Karpas-422 (cell line): ENCODE data around the gene C16orf90. TPM values are rescaled to one million over a fixed set of nuclear protein-coding genes. Genes with fewer than 3 reads are reported as not detected.

Source experiments
- DNase-seq: peaks from one replicate; pipeline ENCODE4 v3.0.0-alpha.2; 2015
- H2AFZ ChIP-seq: fragments of 200-600 bp; sonication (generic); 2 replicates; pipeline ENCODE4 v1.6.1; 2014; ENCODE audit warnings: antibody characterized with exemption, low read length, mixed read lengths
- H3K27ac ChIP-seq: fragments of 200-600 bp; sonication (generic); 2 replicates; pipeline ENCODE4 v1.5.1; 2014; ENCODE audit warnings: mild to moderate bottlenecking, low read length, moderate library complexity
- H3K27me3 ChIP-seq: fragments of 200-600 bp; sonication (generic); 2 replicates; pipeline ENCODE4 v1.6.1; 2014; ENCODE audit warnings: low read length, mixed read lengths
- H3K36me3 ChIP-seq: fragments of 200-600 bp; sonication (generic); 2 replicates; pipeline ENCODE4 v1.6.1; 2014; ENCODE audit warnings: low read length, mixed read lengths; ENCODE audit not compliant: insufficient read depth
- H3K4me1 ChIP-seq: fragments of 200-600 bp; sonication (generic); 2 replicates; pipeline ENCODE4 v1.6.1; 2014; ENCODE audit warnings: mild to moderate bottlenecking, low read length, mixed read lengths
- H3K4me2 ChIP-seq: fragments of 200-600 bp; sonication (generic); 2 replicates; pipeline ENCODE4 v1.6.1; 2014; ENCODE audit warnings: low read length, low read depth, mild to moderate bottlenecking; ENCODE audit not compliant: poor library complexity, severe bottlenecking
- H3K4me3 ChIP-seq: fragments of 200-600 bp; sonication (generic); 2 replicates; pipeline ENCODE4 v1.5.1; 2014; ENCODE audit warnings: mild to moderate bottlenecking, antibody characterized with exemption, low read length, mixed read lengths
- H3K79me2 ChIP-seq: fragments of 200-600 bp; sonication (generic); 2 replicates; pipeline ENCODE4 v1.6.1; 2014; ENCODE audit warnings: mild to moderate bottlenecking, low read length, mixed read lengths
- H3K9ac ChIP-seq: fragments of 200-600 bp; sonication (generic); 2 replicates; pipeline ENCODE4 v1.6.0; 2014; ENCODE audit warnings: low read length
- H3K9me2 ChIP-seq: fragments of 200-600 bp; sonication (generic), shearing (Covaris generic); replicated peaks from 2 replicates; pipeline ENCODE4 v1.6.0; 2014; ENCODE audit warnings: mild to moderate bottlenecking, low read length, moderate library complexity; ENCODE audit not compliant: insufficient read depth
- H3K9me3 ChIP-seq: fragments of 300-700, 200-600 bp; sonication (generic); 2 replicates; pipeline ENCODE4 v1.6.1; 2014; ENCODE audit warnings: low read length, mixed read lengths
- H4K20me1 ChIP-seq: fragments of 200-600 bp; sonication (generic); 2 replicates; pipeline ENCODE4 v1.6.1; 2014; ENCODE audit warnings: mild to moderate bottlenecking, antibody characterized with exemption, low read length, low read depth; ENCODE audit not compliant: insufficient read depth
- total RNA-seq: library from RNA; depleted of rRNA; stranded (reverse); fragments of >200 nt; shearing (Covaris generic); gene quantifications from 2 replicates; pipeline ENCODE4 v1.2.3, GENCODE V29; 2014; ENCODE audit warnings: low replicate concordance

C16orf90 gene
- total RNA-seq, 1 experiment from 2014 or later: not detected

GRCh38 chr16:3494386-3494973 lies 809 bp downstream of the C16orf90 start:
- Histone ChIP-seq H3K9ac (no peak overlapping the region), H2AFZ (no peak overlapping the region)
- no peak for DNase-seq

GRCh38 chr16:3492356-3492755 lies 2.9 kb downstream of the C16orf90 start:
- H3K4me2 ChIP-seq: no peak overlapping the region
- no peaks in the 10 kb centered on the region for H3K79me2 ChIP-seq
- H3K9me3 ChIP-seq: no peaks in the 10 kb centered on the region
- H3K9ac ChIP-seq: no peak overlapping the region
- H3K27me3 ChIP-seq: no peaks in the 10 kb centered on the region
- H3K36me3 ChIP-seq: no peaks in the 10 kb centered on the region
- no peak overlapping the region for H2AFZ ChIP-seq
- no peak overlapping the region for H3K27ac ChIP-seq
- H3K4me3 ChIP-seq: no peak overlapping the region
- H4K20me1 ChIP-seq: 0 out of 2 replicates have a peak, but pooled peaks cover 6% of the 10 kb centered on the region
- DNase-seq: no peak
- H3K9me2 ChIP-seq: no peaks in the 10 kb centered on the region
- H3K4me1 ChIP-seq: no peaks in the 10 kb centered on the region

More at GRCh38 chr16:3494386-3494973, 809 bp downstream of the C16orf90 start:
- no peaks in the 10 kb centered on the region for H3K36me3 ChIP-seq
- H3K9me3 ChIP-seq: no peaks in the 10 kb centered on the region
- H3K4me3 ChIP-seq: no peak overlapping the region
- peaks cover 3% of the 10 kb centered on the region for H3K4me1 ChIP-seq
- no peaks in the 10 kb centered on the region for H3K79me2 ChIP-seq
- 0 out of 2 replicates have a peak, but pooled peaks cover 6% of the 10 kb centered on the region for H4K20me1 ChIP-seq
- no peak overlapping the region for H3K4me2 ChIP-seq
- no peaks in the 10 kb centered on the region for H3K9me2 ChIP-seq
- H3K27me3 ChIP-seq: no peaks in the 10 kb centered on the region
- H3K27ac ChIP-seq: no peak overlapping the region

GRCh38 chr16:3490911-3491629 lies 4.2 kb downstream of the C16orf90 start:
- DNase-seq: peak; percentile 59
- Histone ChIP-seq H2AFZ (no peak overlapping the region), H3K79me2 (no peaks in the 10 kb centered on the region), H3K27me3 (no peaks in the 10 kb centered on the region), H3K4me1 (no peaks in the 10 kb centered on the region), H3K27ac (no peak overlapping the region), H3K36me3 (no peaks in the 10 kb centered on the region), H4K20me1 (0 out of 2 replicates have a peak, but pooled peaks cover 6% of the 10 kb centered on the region), H3K4me3 (no peak overlapping the region), H3K9me2 (no peaks in the 10 kb centered on the region), H3K9me3 (no peaks in the 10 kb centered on the region), H3K4me2 (no peak overlapping the region), H3K9ac (no peak overlapping the region)

GRCh38 chr16:3488801-3489200 lies 6.5 kb downstream of the C16orf90 start:
- Histone ChIP-seq H3K9me2 (no peaks in the 10 kb centered on the region), H3K36me3 (peaks cover 5% of the 10 kb centered on the region), H4K20me1 (0 out of 2 replicates have a peak, but pooled peaks cover 6% of the 10 kb centered on the region), H3K79me2 (no peaks in the 10 kb centered on the region), H3K4me3 (no peak overlapping the region), H3K9ac (no peak overlapping the region), H3K4me2 (no peak overlapping the region), H3K9me3 (no peaks in the 10 kb centered on the region), H2AFZ (no peak overlapping the region), H3K4me1 (no peaks in the 10 kb centered on the region), H3K27ac (no peak overlapping the region), H3K27me3 (no peaks in the 10 kb centered on the region)
- DNase-seq: no peak

DNA sequence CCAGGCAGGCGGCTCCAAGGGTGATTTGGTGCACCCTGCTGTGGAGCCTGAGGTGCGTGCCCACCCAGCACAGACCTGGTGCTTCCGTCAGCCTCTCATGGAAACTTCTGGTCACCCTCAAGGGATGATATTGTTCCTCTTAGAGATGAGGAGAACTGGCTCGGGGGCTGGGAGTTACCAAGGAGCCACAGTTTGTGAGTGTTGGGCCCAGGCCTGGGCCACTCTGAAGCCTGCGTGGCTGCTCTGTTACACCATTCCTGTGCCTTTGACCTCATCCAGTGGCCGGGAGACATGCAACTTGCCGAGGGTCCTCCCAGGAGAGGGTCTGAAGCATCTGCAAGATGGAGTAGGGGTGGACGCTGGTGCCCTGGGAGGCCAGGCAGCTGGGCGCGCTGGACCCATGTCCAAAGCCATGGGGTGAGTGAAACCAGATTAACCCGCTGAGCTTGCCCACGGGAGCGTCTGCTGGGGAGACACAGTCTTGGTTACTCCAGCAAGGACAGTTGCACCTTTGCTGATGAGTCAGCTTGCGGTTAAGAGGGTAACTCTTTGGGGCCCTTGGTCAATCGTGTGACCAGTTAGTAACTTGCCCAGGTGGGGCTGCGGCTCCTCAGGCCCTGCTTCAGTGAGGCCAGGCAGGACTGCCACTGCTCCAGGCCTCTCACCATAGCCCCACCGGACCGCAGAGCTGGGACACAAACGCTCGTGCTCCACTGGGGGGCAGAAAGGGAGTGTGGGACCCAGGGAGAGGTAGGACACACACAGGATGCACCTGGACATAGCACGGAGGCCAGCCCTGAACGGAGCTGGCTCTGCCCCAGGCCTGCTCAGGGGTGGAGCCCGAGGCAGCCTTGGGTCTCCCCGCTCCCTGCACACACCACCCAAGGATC lies 7.5 kb downstream of the C16orf90 start:
- Histone ChIP-seq H3K36me3 (peaks cover 5% of the 10 kb centered on the region), H3K9me2 (no peaks in the 10 kb centered on the region), H3K4me2 (no peak overlapping the region), H2AFZ (no peak overlapping the region), H3K79me2 (no peaks in the 10 kb centered on the region), H3K9me3 (no peaks in the 10 kb centered on the region), H3K27ac (no peak overlapping the region), H3K4me3 (no peak overlapping the region), H4K20me1 (0 out of 2 replicates have a peak, but pooled peaks cover 6% of the 10 kb centered on the region), H3K9ac (no peak overlapping the region), H3K4me1 (no peaks in the 10 kb centered on the region), H3K27me3 (no peaks in the 10 kb centered on the region)
- DNase-seq: no peak

DNA sequence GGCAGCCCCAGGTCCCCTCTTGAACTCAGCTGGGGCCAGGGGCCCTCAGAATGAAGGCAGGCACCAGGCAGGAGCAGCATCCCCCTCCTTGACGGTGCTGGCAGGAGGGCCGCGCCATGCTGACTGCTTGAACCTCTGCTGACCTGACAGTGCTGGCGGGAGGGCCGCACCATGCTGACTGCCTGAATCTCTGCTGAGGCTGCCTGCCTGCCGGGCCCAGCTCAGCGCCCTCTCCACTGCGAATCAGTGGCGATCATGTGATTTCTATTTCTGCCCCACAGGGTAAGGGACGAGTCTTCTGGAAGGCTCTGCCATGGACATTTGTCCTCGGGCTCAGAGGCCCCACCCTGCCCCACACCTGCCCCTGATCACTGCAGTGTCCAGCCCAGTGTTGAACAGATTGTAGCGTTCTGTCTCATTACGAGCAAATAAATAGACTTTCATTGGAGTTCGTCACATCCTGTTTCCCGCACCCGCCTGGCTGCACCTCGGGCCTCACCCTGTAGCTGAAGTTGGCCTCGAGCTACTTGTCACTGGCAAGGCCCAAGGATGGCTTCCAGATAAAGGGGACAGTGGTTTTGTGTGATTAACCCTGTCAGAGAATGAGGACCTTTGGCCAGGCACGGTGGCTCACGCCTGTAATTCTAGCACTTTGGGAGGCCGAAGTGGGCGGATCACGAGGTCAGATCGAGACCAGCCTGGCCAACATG lies 8.6 kb downstream of the C16orf90 start:
- Histone ChIP-seq H3K4me3 (no peak overlapping the region), H2AFZ (no peak overlapping the region), H3K9me3 (no peaks in the 10 kb centered on the region), H3K4me1 (no peaks in the 10 kb centered on the region), H3K79me2 (no peaks in the 10 kb centered on the region), H3K9ac (no peak overlapping the region), H3K27me3 (no peaks in the 10 kb centered on the region), H3K9me2 (no peaks in the 10 kb centered on the region), H3K36me3 (peaks cover 5% of the 10 kb centered on the region), H3K4me2 (no peak overlapping the region), H3K27ac (no peak overlapping the region), H4K20me1 (peaks cover 9% of the 10 kb centered on the region; the same call in 1 of the 2 replicates)
- no peak for DNase-seq

DNA sequence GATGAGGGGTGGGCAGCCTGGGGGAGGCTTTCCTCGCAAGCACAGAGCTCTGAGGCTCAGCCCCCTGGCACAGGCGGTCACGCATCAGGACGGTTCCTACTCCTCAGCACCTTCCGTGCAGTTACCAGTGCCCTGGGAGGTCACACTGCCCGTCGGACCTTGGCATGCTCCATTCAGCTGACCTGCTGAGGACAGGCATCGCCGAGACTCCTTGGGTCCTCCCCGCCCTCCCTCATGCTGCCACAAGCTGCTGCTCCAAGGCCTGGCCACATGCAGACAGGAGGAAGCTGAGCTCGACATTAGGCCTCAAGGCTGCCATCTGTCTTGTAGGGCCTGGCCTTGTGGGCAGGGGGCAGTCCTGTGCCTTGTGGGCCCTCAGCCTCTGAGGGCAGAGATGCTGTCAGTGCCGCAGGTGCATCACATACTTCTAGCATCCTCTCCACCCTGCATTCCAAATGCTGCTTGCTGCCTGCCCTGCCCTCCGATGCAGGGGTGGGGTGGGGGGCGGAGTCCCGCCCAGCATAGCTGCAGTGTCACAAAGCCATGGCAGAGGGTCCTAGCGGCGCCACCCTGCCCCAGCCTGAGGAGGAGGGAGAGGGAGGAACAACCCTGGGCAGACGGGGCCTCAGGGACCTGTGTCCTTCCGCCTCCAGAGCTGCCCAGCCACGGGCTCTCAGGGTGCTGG lies 9.3 kb downstream of the C16orf90 start:
- Histone ChIP-seq H3K9ac (no peak overlapping the region), H3K9me2 (no peaks in the 10 kb centered on the region), H3K36me3 (peaks cover 5% of the 10 kb centered on the region), H3K27ac (no peak overlapping the region), H3K4me2 (no peak overlapping the region), H3K4me1 (no peaks in the 10 kb centered on the region), H3K27me3 (no peaks in the 10 kb centered on the region), H3K4me3 (no peak overlapping the region), H3K79me2 (no peaks in the 10 kb centered on the region), H3K9me3 (no peaks in the 10 kb centered on the region), H2AFZ (no peak overlapping the region), H4K20me1 (peaks cover 5% of the 10 kb centered on the region; the same call in 1 of the 2 replicates)
- no peak for DNase-seq
